ENCODE data around the gene TNIK.

Gene TNIK

GRCh38 chr3:171088964-171089754 is 371.0 kb downstream of the TNIK start:
- no peak for DNase-seq (ENCODE audit: low read depth)

GRCh38 chr3:171088496-171088895 is 371.7 kb downstream of the TNIK start:
- DNase-seq (ENCODE audit: low read depth): no peak

GRCh38 chr3:171086914-171087313 is 373.3 kb downstream of the TNIK start:
- DNase-seq (ENCODE audit: low read depth): no peak

GRCh38 chr3:171077261-171077660 is 382.9 kb downstream of the TNIK start:
- DNase-seq (ENCODE audit: low read depth): no peak

- no peak for DNase-seq (ENCODE audit: low read depth)
These were observed 387.8 kb downstream of the TNIK start for GRCh38 chr3:171072432-171072831.

DNA sequence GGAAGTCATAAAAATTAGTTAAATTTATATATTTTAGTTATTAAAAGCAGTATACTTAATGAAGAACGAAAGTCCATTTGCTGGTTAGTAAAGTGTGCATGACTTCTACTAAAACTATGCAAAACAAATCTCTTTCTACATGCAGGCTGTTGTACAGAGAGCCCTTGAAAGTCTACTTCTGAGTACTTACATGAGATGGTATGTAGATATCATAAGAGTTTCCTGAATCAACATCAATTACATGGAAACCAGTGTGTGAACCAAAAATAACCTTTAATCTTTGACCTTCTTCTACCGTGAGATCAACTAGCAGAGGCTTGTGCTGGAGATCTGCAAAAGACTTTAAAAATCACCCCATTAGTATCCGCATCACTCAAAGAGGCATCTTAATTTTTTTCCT is 391.5 kb downstream of the TNIK start:
- DNase-seq (ENCODE audit: low read depth): no peak

GRCh38 chr3:171066206-171066605 is 394.0 kb downstream of the TNIK start:
- DNase-seq (ENCODE audit: low read depth): no peak

DNA sequence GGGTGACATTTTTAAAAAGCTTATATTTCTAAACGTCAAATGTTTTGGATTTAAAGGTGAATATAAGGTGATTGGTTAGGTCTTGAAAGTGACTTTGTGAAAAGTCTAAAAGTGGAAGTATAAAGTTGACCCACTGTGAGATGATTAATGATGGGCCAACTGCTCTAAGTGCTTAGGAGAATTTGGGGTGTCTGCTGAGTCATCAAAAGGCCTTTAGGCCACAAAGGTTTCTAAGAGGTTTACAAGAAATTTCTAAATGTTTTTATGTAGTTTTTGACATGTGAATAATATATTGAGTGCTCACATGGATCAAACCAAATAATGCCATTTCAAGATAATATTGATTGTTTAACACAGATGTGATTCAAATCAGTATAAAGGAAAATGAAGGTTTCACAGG is 394.5 kb downstream of the TNIK start:
- no peak for DNase-seq (ENCODE audit: low read depth)

DNA sequence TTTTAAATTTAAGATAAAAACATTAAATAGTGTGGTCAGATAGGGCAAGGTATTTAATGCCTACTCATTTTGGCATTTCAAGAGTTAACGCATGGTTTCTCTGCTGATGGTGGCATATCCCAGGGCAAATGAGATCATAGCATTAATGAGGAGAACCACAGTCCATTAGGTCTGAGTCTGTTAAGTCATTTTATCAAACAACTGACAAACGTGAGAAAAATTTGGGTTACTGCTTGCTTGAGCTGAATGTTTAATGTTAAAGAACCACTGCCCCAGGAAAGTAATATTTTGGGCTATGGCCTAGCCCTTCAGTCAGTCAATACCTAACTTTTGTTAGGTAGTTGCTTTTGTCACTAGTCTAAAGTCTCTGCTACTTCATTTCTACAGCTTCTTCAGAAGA is 395.7 kb downstream of the TNIK start:
- no peak for DNase-seq (ENCODE audit: low read depth)

DNA sequence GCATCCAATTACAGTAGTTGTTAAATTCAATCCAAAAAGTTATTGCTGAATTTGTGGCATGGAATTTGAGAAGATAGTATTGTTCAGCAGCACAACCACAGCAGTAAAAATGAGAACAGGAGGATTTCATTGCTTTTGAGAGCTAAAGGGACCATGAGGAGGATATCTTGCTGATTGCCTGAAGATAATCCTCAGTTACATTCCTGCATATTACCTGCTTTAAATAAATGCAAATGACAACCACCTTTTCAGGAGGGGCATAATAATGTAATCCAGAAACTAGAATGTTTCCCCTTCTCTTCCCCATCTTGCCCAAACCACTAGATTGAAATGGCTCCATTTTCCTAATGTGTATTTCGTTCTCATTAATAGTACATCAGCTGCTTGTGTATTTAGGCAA is 398.5 kb downstream of the TNIK start:
- DNase-seq (ENCODE audit: low read depth): no peak

GRCh38 chr3:171059978-171060377 is 400.2 kb downstream of the TNIK start:
- DNase-seq (ENCODE audit: low read depth): no peak

DNA sequence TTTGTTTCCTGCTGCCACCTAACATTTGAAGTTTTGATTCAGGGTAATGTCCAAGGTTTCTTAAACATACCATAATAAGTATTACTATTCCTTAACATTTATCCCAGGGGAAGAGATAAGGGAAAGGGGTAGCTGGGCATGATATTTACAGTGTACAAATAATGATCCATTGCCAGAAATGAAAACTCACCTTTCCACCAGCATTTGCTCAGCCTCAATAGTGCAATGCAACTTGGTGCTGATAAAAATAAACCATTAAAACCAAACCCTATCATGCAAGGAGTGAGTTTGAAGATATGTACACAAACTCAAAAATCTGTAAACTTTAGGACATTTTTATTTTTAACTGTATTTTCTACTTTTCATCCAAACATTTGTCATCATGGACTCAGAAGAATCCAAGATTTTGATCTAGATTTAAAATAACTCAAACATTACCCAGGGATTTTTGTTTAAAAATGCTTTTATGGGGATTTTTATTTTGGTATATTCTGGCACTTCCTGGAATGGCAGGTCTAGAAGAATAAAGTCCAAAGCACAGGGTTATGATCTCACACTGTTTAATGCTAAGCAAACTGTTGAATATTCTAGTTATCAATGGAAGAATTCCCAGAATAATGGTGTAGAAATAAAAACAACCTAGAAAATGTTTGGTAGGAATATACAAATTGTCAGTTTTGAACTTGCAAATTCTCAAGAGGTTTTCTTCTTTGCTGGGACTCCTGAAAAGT is 401.2 kb downstream of the TNIK start:
- no peak for DNase-seq (ENCODE audit: low read depth)

- DNase-seq (ENCODE audit: low read depth): no peak
These were observed 402.1 kb downstream of the TNIK start for GRCh38 chr3:171058058-171058457.

GRCh38 chr3:171057072-171057471 is 403.1 kb downstream of the TNIK start:
- DNase-seq (ENCODE audit: low read depth): no peak

DNA sequence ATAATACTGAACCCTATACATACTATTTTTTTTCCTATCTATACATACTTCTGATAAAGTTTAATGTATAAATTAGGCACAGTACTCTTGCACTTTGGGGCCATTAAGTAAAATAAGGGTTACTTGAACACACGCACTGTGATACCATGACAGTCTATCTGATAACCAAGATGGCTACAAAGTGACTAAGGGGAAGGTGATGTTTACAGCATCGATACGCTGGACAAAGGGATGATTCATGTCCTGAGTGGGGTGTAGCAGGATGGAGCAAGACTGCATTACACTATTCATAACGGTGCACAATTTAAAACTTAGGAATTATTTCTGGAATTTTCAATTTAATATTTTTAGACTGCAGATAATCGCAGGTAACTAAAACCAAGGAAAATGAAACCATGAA is 403.7 kb downstream of the TNIK start:
- DNase-seq (ENCODE audit: low read depth): no peak

DNA sequence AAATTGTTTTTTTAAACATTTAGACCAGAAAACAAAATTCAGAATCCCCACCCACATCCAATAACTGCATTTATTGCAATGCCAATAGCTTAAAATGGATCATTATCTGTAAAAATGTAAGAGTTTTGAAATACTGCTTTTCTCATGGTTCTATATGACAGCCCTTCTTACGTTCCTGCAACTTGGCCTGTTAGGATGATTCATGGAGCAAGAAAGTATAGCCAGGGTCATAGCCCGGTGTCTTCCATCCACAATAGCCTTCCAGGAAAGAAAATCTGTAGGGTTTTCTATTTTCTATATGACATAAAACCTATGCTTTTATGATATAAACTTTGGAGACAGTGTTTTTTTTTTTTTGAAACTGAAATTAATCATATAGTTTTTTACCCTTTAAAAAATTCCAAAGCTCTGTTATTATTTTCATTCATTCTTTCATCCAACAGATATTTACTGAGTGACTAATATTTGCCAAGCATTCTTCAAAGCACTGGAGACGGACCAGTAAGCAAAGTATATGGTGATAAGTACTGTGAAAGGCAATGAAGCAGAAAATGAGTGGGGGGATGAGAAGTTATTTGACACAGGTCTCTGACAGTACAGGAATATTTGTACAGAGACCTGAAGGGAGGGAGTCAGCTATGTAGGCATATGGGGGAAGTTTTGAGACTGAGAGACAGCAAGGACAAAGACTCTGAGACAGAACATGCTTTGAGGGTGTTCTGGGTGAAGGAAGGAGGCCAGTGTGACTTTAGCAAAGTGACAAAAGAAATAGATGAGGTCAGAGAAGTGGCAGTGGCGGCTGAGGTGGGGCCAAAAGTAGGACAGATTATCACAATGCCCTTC is 404.6 kb downstream of the TNIK start:
- no peak for DNase-seq (ENCODE audit: low read depth)

GRCh38 chr3:171054921-171055320 is 405.3 kb downstream of the TNIK start:
- no peak for DNase-seq (ENCODE audit: low read depth)

DNA sequence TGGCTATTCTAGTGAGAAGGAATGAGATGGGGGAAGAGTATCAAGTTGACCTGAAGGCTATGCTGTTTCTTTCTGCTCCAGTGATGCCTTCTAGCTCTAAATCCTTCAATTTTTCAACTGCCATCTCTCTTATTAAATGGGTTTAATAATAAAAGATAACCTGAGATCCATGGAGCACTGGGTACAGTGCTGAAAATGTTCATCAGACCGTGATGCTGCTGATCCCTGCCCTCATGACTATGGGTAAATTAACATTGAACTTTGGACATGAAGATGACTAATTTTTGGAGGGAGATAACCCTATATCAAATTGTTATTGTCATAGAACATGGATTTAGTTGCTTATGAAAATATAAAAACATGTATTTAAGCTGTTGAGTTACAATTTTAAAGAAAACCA is 406.0 kb downstream of the TNIK start:
- DNase-seq (ENCODE audit: low read depth): no peak

GRCh38 chr3:171049861-171050444 is 410.3 kb downstream of the TNIK start:
- no peak for DNase-seq (ENCODE audit: low read depth)

GRCh38 chr3:171046760-171047159 is 413.4 kb downstream of the TNIK start:
- DNase-seq (ENCODE audit: low read depth): no peak

- DNase-seq (ENCODE audit: low read depth): no peak
These were observed 415.1 kb downstream of the TNIK start for GRCh38 chr3:171044835-171045793.

Measured in stimulated activated CD8-positive, alpha-beta memory T cell treated with anti-CD3 and anti-CD28 coated beads, Interleukin-7, amount 100 ng/mL, for 24 hours (primary cell).